OCI-LY7 (cell line): ENCODE data around the gene UNC80.

Experiments used
- CTCF ChIP-seq: fragments of 200-600 bp; sonication (generic); conservative IDR thresholded peaks from 2 replicates; pipeline ENCODE4 v1.5.1; 2014; ENCODE audit warnings: mild to moderate bottlenecking, antibody characterized with exemption, low read length, moderate library complexity, mixed read lengths
- EZH2phosphoT487 ChIP-seq: fragments of 200-600 bp; sonication (generic); IDR thresholded peaks from 2 replicates; pipeline ENCODE4 v1.6.1; 2018; ENCODE audit warnings: low read depth, borderline replicate concordance, mild to moderate bottlenecking, mixed run types, antibody characterized with exemption, low read length, moderate library complexity, mixed read lengths

GRCh38 chr2:209970711-209971110, 199.1 kb downstream of the UNC80 start:
- TF ChIP-seq CTCF: no peak
- TF ChIP-seq EZH2phosphoT487: no peak
